Posterior vena cava (tissue), 2 donors: ENCODE measurements around the gene THAP5. TPM values are rescaled to one million over a fixed set of nuclear protein-coding genes. Genes with fewer than 3 reads are reported as not detected.

Experiments
- DNase-seq: peaks from one replicate; pipeline ENCODE4 v3.0.0-alpha.2; 2020; ENCODE audit warnings: low spot score
- intact Hi-C, 2 donors: fragments of 100-400 bp; cut with DNase I; formaldehyde crosslinking; loops; one replicate each; pipeline versions ENCODE4 v1.14.1 to v1.14.2; 2022 to 2023
- long read RNA-seq, 2 donors: library from polyadenylated mRNA; unstranded; transcript quantifications; one replicate each; pipeline ENCODE4 v2.0.0, GENCODE V29; 2020 to 2021
- total RNA-seq, 2 donors: library from RNA; stranded (reverse); fragmentation: NEBNext Ultra II Directional; extraction: Animal tissue kit (Norgen Biotek cat#: 25700); gene quantifications; one replicate each; pipeline ENCODE4 v1.2.1, GENCODE V29; 2021
- donor health status: DM: yes; HTN: yes; CAD: no.
- donor health status: DM: yes; HTN: yes; CAD: no.

The THAP5 gene, protein sequence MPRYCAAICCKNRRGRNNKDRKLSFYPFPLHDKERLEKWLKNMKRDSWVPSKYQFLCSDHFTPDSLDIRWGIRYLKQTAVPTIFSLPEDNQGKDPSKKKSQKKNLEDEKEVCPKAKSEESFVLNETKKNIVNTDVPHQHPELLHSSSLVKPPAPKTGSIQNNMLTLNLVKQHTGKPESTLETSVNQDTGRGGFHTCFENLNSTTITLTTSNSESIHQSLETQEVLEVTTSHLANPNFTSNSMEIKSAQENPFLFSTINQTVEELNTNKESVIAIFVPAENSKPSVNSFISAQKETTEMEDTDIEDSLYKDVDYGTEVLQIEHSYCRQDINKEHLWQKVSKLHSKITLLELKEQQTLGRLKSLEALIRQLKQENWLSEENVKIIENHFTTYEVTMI
- total RNA-seq: 10 to 100 TPM; 21.3 to 27.9 TPM
- long read RNA-seq, donor 1, partial matches to known transcripts: 0 of 9 reads
- long read RNA-seq, donor 1, other reads (novel, unspliced or antisense): 2 of 9 reads
- long read RNA-seq, donor 2, partial matches to known transcripts: 0 of 6 reads
- long read RNA-seq, donor 2, other reads (novel, unspliced or antisense): 3 of 6 reads

DNA sequence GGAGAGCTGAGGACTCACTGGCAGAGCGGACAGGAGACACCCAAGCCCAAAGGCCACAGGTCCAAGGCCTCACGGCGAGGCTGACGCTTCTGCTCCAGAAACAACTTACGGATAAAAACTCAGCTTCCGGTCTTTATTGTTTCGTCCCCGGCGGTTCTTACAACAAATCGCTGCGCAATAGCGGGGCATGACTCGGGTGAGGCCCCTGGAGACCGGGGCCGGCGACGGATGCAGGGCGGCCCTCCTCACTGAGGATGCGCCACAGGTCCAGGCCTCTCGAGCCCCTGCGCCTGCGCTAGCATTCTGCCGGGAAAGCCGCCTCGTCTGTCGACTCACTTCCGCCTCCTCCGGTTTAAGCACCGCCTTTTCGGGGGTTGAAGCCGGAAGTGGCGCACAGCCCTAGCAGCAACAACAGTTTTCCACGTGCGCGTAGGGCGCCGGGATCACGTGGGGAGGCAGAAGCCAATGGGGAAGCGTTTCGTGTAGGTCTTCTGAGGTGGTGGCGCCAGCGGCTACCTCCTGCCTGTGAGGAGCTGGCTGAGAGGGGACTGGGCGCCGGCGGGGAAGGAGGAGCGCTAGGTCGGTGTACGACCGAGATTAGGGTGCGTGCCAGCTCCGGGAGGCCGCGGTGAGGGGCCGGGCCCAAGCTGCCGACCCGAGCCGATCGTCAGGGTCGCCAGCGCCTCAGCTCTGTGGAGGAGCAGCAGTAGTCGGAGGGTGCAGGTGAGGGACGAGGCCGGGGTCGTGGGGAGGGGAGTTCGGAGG lies at the start of gene THAP5, which contains the start of gene DNAJB9:
Gene THAP5 (minus strand): TSS at position 326 of the 765 bp plus-strand sequence. CDS start 137 bp downstream, at position 189.
Gene DNAJB9 (plus strand): TSS at position 494 of the 765 bp plus-strand sequence. CDS start 1,853 bp downstream, outside the sequence.
- intact Hi-C loops: loop anchor here (1.0 to 5.0 kb wide), 2 partner anchors 20 to 47 kb away; no protein-coding TSS in a partner anchor
- peak; percentile 100 for DNase-seq

DNA sequence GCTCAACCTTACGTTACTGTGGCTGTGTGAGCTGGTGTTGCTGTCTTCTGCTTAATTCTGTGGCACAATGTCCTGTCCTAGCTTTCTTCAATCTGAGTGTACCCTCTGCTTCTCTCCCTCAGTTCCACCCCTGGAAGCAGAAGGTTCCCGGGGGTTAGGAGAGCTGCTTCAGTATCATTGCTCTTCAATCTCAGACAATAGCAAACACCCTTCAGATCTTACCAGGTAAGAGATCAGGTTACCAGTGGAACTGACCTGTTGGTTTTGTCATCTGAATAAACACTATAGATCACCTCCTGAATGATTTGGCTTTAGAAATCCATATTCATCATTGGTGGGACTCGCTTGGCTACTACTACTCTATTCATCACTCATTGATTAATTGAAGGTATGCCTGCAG lies 48.5 kb upstream of the THAP5 start:
- intact Hi-C loops: loop anchor here in 1 of 2 donors (10.0 kb wide), 1 partner anchor 617 kb away; no protein-coding TSS in a partner anchor
- no peak for DNase-seq

DNA sequence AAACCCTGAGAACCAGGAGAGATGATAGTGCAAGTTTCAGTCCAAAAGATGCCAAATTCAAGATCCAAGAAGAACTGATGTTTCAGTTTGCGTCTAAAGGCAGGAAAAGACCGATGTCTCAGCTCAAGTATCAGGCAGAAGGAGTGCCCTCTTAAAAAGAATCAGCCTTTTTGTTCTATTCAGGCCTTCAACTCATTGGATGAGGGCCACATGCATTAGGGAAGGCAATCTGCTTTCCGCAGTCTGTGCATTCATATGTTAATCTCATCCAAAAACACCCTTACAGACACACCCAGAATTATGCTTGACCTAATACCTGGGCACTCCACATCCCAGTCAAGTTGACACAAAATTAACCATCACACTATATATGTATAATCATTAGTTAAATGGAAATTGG lies 45.4 kb upstream of the THAP5 start:
- intact Hi-C loops: loop anchor here in 1 of 2 donors (10.0 kb wide), 1 partner anchor 620 kb away; no protein-coding TSS in a partner anchor
- DNase-seq: no peak

DNA sequence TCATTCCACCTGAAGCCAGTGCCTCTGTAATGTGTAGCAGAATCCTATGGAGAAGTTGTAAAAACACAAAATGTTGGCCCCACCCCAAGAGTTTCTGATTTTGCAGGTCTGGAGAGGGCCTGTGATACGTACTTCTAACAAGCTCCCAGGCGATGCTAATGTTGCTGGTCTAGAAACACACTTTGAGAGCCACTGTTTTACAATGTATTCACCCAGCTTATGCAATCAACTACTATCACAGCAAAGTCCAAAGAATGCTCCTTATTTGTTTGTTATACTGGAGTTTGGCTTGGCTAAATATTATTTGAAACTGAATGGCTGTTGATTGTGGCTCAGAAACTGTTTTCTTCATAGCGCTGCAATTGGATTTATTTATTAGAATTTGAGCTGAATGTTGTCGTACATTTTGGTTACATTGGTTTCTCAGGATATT lies 44.5 kb upstream of the THAP5 start:
- no peak for DNase-seq

DNA sequence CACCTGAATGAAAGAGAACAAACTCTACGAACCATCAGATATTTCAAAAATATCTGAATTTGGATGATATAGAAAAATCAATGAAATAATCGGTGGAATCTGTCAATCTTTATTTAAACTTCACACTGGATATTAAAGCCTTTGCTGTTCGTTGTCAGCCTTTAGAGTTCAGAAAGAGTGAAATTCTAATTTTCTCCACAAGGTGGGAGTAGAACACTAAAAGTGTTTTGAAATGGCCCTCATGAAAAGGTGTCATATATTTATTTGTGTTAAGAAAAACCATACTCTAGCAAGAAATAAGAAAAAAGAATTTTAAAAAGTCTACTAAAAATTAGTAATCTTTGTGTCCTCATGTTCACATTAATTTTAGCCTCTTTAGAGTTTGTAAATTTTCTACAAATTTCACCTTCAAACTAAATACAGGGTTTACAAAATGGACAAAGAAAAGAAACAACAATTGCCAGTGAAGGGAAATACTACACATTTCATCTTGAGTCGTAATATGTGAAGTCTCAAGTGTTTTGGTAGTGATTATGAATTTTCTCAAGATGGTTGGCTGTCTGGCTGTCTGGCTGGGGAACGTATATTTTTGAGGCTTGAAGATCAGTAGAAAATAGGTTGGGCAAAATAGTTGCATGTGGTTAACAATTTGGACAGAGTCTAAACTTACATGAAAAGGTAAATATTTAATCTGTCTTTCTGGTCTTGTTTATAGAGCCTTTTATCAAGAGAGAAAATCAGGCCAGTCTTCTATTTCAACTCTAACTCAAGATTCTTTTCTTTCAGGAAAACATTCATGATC lies 43.8 kb upstream of the THAP5 start:
- DNase-seq: no peak
- intact Hi-C loops: loop anchor here in 1 of 2 donors (10.0 kb wide), 1 partner anchor 621 kb away; no protein-coding TSS in a partner anchor

More for the DNA sequence above, 44.5 kb upstream of the THAP5 start:
- intact Hi-C loops: loop anchor here in 1 of 2 donors (10.0 kb wide), 1 partner anchor 621 kb away; no protein-coding TSS in a partner anchor

DNA sequence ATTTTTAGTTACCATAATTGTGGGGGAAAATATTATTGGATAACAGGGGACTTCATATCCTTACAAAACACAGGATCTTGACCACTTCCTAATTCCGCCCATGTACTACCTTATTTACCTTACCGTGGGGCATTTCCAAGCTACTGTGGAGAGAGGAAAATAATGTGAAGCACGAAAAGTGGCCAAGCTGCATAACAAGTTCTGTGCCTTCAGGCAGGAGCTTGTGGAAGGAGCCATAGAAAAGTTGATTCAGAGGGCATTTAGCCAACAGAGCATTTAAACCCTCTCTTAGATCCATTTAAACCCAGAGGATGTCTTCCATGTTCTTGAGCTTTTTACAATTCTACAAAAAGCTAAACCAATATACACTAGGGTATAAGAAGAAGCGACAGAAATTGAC lies 41.8 kb upstream of the THAP5 start:
- intact Hi-C loops: loop anchor here in 1 of 2 donors (10.0 kb wide), 1 partner anchor 624 kb away; no protein-coding TSS in a partner anchor
- no peak for DNase-seq

DNA sequence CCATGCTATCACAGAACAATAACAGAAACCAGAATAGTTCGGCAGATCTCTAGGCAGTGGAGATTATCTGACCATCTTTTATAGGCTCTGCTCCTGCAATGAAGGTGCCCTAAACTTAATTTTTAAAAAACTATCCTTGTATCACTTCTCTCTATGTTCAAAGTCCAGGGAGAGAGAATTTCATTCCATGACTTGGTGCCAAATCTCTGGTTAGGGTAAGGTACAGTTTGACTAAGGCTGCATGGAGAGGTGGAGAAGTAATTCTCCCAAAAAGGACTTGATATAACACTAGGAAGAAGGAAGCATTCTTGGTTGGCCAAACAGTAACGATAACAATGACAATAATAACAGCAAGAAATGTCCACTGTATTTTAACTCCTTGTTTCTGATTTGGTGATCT lies 40.1 kb upstream of the THAP5 start:
- intact Hi-C loops: loop anchor here in 1 of 2 donors (10.0 kb wide), 1 partner anchor 625 kb away; no protein-coding TSS in a partner anchor
- no peak for DNase-seq

DNA sequence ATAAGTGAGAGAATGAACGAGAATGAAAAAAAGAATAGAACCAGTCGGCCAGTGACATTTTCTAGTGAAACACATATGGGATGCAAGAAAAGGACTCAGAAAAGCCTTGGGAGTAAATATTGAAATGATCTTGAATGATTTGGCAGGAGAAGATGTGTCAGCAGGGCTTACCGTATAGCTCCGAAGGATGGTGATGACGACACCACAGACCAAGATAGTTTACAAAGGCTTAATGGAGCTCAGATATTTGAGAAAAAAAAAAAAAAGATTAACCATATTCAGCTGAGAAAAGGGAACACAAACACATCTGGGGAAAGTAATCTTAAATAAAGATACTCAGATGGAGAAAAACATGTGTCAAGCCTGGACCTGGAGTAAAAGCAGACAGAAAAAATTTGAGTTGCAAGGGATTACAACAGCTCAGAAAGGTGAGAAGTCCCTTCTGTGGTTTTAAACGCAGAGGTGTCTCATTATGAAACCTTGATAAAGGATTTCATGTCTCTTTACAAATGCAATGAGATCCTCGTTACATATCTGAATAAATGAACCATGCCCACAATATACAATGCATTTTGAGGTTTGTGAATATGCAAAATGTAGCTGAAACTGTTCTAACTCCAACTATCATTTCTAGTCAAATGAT lies 36.2 kb upstream of the THAP5 start:
- no peak for DNase-seq
- intact Hi-C loops: no loop called here

DNA sequence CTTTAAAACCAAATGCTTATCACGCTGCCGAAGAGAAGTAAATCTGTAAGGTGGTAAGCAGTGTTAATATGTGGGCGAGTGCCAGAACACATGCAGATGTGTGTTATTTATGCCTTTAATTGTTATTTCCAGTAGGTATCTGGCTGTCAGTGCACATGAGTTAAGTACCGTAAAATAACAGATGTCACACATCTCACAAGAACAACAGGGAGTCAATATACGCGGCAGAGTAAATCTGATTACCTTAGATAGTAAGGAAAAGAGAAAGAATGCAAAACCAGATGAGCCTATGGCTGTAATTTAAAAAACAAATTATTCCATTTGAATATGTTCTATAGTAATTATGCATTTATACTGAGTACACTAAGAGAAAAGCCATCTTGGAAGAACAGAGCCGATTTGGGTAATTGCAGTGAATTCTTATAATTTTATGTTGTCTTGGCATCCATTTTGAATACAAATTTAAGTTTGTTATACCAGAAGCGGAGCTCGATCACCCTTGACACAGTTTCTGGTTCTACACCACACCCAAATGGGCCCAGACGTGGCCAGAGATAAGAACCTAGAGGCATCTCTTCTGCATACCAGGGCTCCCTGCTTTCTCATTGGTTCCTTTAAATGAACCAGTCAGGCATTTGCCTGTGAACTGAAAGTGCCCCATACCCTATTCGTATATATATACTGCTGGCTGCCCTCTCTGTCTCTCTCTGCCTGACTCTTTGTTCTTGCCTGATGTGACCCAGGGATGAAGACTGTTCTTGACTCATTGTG lies 35.0 kb upstream of the THAP5 start:
- no peak for DNase-seq
- intact Hi-C loops: no loop called here

DNA sequence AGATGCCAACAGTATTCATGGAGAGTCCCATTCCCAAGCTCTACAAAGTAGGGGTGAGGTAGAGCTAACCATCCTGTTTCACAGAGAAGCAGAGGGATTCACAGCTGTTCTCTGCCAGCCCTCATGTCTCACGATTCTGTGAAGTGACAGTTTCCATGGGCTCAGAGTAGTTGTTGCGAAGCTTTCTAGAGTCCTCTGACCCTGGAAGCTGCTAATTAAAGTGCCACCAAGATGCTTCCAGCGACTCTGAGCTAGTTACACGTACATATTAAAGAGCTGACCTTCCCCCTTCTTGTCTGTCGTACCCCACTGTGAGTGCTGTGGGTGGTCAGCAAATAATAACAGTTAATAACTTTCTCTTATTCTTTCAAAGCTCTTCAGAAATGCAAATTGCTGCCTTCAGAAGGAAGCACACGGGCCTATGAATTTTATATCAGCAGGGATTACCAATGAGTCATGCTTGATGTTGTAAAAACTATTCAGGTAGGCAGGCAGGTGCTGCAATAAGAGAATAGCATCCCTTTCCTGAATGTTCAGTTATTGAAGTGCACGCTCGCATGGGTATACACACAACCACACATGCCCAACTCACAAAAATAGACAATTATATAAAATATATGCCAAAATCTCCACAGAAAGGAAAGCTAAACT lies 34.3 kb upstream of the THAP5 start:
- DNase-seq: no peak
- intact Hi-C loops: no loop called here

DNA sequence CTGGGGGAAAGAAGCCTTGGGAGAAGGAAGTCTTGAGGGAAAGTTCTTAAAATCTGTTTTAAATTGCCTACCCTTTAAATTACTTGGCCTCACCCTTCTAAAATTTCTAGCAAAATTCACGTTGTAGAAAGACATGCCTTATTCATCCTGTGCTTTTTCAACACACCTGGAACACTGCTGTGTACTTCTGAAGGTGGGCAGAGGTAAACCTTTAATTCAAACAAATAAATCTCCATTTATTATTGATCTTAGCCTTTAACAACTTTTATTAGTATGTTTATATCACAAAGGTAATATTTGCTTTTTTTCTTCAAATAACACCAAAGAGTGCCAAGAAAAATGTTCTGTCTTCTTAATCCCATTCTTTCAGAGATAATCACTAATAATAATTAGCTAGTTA lies 30.9 kb upstream of the THAP5 start:
- intact Hi-C loops: no loop called here
- no peak for DNase-seq

DNA sequence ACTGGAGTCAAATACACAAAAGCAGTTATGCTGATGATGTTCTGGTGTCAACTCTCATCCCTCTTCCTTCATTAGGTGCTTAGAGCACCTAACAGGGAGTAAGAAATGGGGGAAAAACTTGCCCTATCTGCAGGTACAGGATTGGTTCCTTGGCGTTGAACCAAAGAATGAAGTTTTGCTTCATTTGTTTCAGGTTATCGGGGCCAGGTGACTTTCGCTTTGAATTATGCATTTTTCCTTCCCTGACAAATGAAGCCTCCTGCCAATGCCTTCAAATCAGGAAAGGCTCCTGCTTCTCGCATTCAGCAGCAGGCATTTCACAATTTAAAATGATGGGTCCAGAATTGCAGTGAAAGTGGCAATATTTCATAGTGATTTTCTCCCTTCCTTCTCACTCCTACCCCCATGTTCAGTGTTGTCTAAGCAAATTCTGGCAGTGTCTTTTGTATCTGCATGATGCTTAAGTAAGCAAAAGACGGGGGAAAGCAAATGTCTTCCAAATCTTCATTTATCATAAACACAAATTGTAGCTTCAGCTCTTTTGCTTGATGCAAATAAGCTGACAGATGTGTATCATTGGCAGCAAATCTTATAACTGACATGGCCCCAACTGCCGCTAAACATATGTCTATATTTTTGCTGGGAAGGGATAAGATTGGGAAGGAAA lies 29.5 kb upstream of the THAP5 start:
- intact Hi-C loops: no loop called here
- DNase-seq: no peak

DNA sequence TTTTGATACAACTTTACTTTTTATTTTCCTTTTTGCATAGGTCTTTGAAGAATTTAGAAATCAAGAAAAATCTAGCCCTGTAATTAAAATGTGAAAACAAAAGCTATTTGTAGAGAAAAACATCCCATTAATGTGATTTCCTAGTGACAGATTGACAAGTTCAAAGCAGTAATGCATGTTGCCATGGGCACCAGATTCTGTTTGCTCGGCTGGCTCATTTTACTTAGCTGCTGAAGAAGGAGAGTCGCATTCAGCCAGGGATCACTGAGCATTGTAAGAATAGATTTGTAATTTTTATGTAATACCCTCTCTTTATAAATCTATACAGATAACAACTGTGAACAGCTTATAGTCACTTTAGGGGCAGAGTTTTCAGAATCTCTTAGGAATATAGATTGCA lies 28.6 kb upstream of the THAP5 start:
- no peak for DNase-seq
- intact Hi-C loops: no loop called here

DNA sequence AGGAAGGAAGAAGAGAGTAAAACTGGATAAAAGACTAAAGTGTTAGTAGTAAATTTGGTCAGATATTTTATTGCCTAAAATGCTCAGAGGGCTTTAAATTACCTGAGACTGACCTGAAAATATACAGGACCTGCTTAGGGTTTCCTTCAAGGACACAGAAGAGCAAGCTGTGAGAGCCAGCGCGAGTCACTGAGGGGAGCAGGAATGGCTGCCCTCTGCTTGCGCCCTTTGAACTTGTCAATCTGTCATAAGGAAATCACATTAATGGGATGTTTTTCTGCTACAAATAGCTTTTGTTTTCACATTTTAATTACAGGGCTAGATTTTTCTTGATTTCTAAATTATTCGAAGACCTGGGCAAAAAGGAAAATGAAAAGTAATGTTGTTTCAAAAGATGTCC lies 27.1 kb upstream of the THAP5 start:
- intact Hi-C loops: no loop called here
- DNase-seq: no peak

DNA sequence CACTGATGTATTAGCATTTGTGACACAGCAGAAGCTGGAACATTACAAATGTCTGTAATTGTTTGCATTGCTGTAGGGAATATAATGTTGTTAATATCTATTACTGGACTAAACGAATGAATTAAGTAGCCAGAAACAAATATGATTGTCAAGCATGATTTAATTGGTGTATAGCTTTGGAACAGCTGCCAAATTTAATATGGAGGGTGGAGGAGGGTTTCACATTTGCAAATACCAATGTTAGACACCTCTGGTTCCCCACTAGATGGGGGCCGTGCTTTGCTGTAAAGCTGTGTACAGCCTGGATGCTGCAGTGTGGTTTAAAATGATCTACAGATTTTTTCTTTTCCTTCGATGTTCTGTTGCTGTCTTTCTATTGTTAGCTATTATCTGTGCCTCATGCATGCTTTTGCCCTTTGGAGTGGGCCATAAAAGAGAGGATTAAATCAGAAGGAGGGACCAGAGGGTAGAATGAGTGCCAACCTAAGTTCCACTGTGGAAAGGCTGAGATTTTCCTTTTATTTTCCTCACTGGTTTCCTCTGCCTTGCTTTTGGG lies 23.2 kb upstream of the THAP5 start:
- DNase-seq: no peak
- intact Hi-C loops: no loop called here

DNA sequence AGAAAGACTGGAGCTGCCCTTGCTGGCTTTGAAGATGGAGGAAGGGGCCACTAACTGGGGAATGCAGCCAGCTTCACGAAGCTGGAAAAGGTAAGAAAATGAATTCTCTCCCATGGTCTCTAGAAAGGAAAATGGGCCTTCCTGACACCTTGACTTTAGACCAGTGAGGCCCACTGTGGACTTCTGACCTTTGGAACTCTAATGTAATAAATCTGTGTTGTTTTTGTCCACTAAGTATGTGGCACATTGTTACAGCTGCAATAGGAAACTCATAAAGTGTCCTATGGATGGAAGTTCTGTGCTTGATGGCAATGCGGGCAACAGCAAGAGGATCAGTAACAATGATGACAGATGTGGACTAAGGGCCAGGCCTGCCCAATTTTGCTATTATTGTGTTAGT lies 21.1 kb upstream of the THAP5 start:
- DNase-seq: no peak
- intact Hi-C loops: no loop called here
